GM12878 (cell line): ENCODE results near the gene PARM1.

Experiments
- MAX ChIP-seq: IDR thresholded peaks from 2 replicates; pipeline ENCODE4 v1.6.1; 2012; ENCODE audit warnings: low read depth, low read length, improper control_type of control experiment
- ZNF592 ChIP-seq: fragments of 450-650 bp; IDR thresholded peaks from 2 replicates; pipeline ENCODE4 v1.6.1; 2017; ENCODE audit warnings: mild to moderate bottlenecking, moderate library complexity

- no peak for TF ChIP-seq ZNF592
- TF ChIP-seq MAX = no peak
Measured at GRCh38 chr4:75053352-75053751, 120.4 kb downstream of the PARM1 start.
